A549 (cell line): ENCODE results near the gene MIXL1. TPM values are rescaled to one million over a fixed set of nuclear protein-coding genes. Genes with fewer than 3 reads are reported as not detected.

ENCODE experiments used
- ATAC-seq, 2 experiments: fragments of 200-7000 bp in 1 of 2; fragments of >200 bp in 1 of 2; cut with Nextera tagmentation in 1 of 2; cut with Tn5 transposase in 1 of 2; 3 replicates each; pipeline versions ENCODE4 v1.8.0 to v1.9.1; 2018 to 2020; ENCODE audit warnings: mild to moderate bottlenecking in 1 of 2, moderate library complexity in 1 of 2
- CTCF ChIA-PET: fragments of 300-600 bp; sonication (Branson Sonifier 250); formaldehyde crosslinking; extraction: SDS; loops from one replicate; lab custom pipeline; 2021; ENCODE audit warnings: antibody characterized with exemption, inconsistent platforms; lab: Yijun Ruan, JAX
- POLR2A ChIA-PET: fragments of 350-600 bp; formaldehyde crosslinking; extraction: SDS; loops from one replicate; lab custom pipeline; 2021; ENCODE audit warnings: antibody characterized with exemption, inconsistent platforms; lab: Yijun Ruan, JAX
- DNase-seq, 2 experiments: peaks; one replicate each; pipeline versions ENCODE4 v3.0.0 to v3.0.0-alpha.2; 2011 to 2016; ENCODE audit warnings: low read depth in 1 of 2, low spot score in 1 of 2
- FAIRE-seq: peaks from 2 replicates; lab custom pipeline; 2011; peaks lifted over from hg19 to GRCh38; lab: Jason Lieb, UNC
- H3K27ac ChIP-seq, 2 experiments: fragments of >200 bp; sonication (Bioruptor Twin); formaldehyde crosslinking; 3 replicates each; pipeline ENCODE4 v1.5.1; 2016 to 2017
- H3K4me1 ChIP-seq: fragments of >200 bp; sonication (Bioruptor Twin); formaldehyde crosslinking; 3 replicates; pipeline ENCODE4 v1.6.1; 2016
- H3K4me2 ChIP-seq: fragments of >200 bp; sonication (Bioruptor Twin); formaldehyde crosslinking; 3 replicates; pipeline ENCODE4 v1.6.1; 2016
- H3K4me3 ChIP-seq: fragments of >200 bp; sonication (Bioruptor Twin); formaldehyde crosslinking; 3 replicates; pipeline ENCODE4 v1.5.1; 2016
- H3K9me3 ChIP-seq: fragments of >200 bp; sonication (Bioruptor Twin); formaldehyde crosslinking; 3 replicates; pipeline ENCODE4 v1.6.1; 2016
- ATOH8 ChIP-seq: fragments of 250-450 bp; sonication (Bioruptor Pico); IDR thresholded peaks from 2 replicates; pipeline ENCODE4 v1.5.0; 2020; ENCODE audit warnings: low read depth, mild to moderate bottlenecking, moderate library complexity
- CBX2 ChIP-seq: fragments of 200-600 bp; sonication (generic); IDR thresholded peaks from 2 replicates; pipeline ENCODE4 v1.6.1; 2016; ENCODE audit warnings: low read depth, mild to moderate bottlenecking, borderline replicate concordance
- CHD2 ChIP-seq: fragments of 150-350 bp; IDR thresholded peaks from 2 replicates; pipeline ENCODE4 v1.6.1; 2014; ENCODE audit warnings: low read length; ENCODE audit not compliant: partially characterized antibody
- E2F6 ChIP-seq: IDR thresholded peaks from 2 replicates; pipeline ENCODE4 v1.6.1; 2012; ENCODE audit warnings: low read depth, borderline replicate concordance
- EHF ChIP-seq: fragments of 250-450 bp; sonication (Bioruptor Pico); IDR thresholded peaks from 2 replicates; pipeline ENCODE4 v1.5.0; 2020; ENCODE audit warnings: mild to moderate bottlenecking
- ELK1 ChIP-seq: fragments of 150-350 bp; IDR thresholded peaks from 2 replicates; pipeline ENCODE4 v1.6.1; 2014; ENCODE audit warnings: low read depth, mild to moderate bottlenecking, low read length
- EP300 ChIP-seq, 2 experiments: fragments of >200 bp; sonication (Bioruptor Twin); formaldehyde crosslinking; IDR thresholded peaks; 2 replicates in 1 of 2; 3 replicates in 1 of 2; pipeline ENCODE4 v1.6.1; 2016 to 2017
- FOSL2 ChIP-seq, 2 experiments: fragments of 450-650 bp in 1 of 2; fragments of >200 bp in 1 of 2; sonication (Bioruptor Twin) in 1 of 2; formaldehyde crosslinking; IDR thresholded peaks; 2 replicates each; pipeline versions ENCODE4 v1.5.0 to v1.6.1; 2016 to 2020; ENCODE audit warnings: mild to moderate bottlenecking in 1 of 2, moderate library complexity in 1 of 2
- GATA3 ChIP-seq: IDR thresholded peaks from 2 replicates; pipeline ENCODE4 v1.6.1; 2012; ENCODE audit warnings: borderline replicate concordance
- HES2 ChIP-seq: fragments of >200 bp; sonication (Bioruptor Twin); formaldehyde crosslinking; IDR thresholded peaks from 2 replicates; pipeline ENCODE4 v1.6.1; 2016
- HOXB13 ChIP-seq: fragments of 250-450 bp; sonication (Bioruptor Pico); IDR thresholded peaks from 2 replicates; pipeline ENCODE4 v1.5.0; 2020; ENCODE audit warnings: low read depth, mild to moderate bottlenecking, moderate library complexity
- JUNB ChIP-seq: fragments of >200 bp; sonication (Bioruptor Twin); formaldehyde crosslinking; IDR thresholded peaks from 2 replicates; pipeline ENCODE4 v1.6.1; 2016
- MAX ChIP-seq: IDR thresholded peaks from 2 replicates; pipeline ENCODE4 v1.6.1; 2012
- NR3C1 ChIP-seq: fragments of >200 bp; sonication (Bioruptor Twin); formaldehyde crosslinking; IDR thresholded peaks from 3 replicates; pipeline ENCODE4 v1.6.1; 2017
- PBX3 ChIP-seq: IDR thresholded peaks from 2 replicates; pipeline ENCODE4 v1.6.1; 2012
- RAD21 ChIP-seq, 2 experiments: fragments of >200 bp in 1 of 2; sonication (Bioruptor Twin) in 1 of 2; formaldehyde crosslinking in 1 of 2; IDR thresholded peaks in 1 of 2; conservative IDR thresholded peaks in 1 of 2; 2 replicates in 1 of 2; 3 replicates in 1 of 2; pipeline ENCODE4 v1.6.1; 2012 to 2018; ENCODE audit warnings: inconsistent platforms in 1 of 2
- RFX5 ChIP-seq: fragments of 450-650 bp; IDR thresholded peaks from 2 replicates; pipeline ENCODE4 v1.7.1; 2014; ENCODE audit warnings: antibody characterized with exemption, mild to moderate bottlenecking, moderate library complexity
- SREBF2 ChIP-seq: fragments of 450-650 bp; IDR thresholded peaks from 2 replicates; pipeline ENCODE4 v1.6.1; 2014; ENCODE audit warnings: mild to moderate bottlenecking, moderate library complexity
- TFCP2L1 ChIP-seq: fragments of 250-450 bp; sonication (Bioruptor Pico); IDR thresholded peaks from 2 replicates; pipeline ENCODE4 v1.5.0; 2021; ENCODE audit warnings: mild to moderate bottlenecking
- ZFP36 ChIP-seq: fragments of 450-650 bp; IDR thresholded peaks from 2 replicates; pipeline ENCODE4 v1.6.1; 2014; ENCODE audit warnings: borderline replicate concordance; ENCODE audit not compliant: partially characterized antibody
- WGBS: methylation state at CpG from one replicate; pipeline ENCODE4 v1.1.6; 2017; ENCODE audit errors: missing lambda C conversion rate; 5-methylcytosine and 5-hydroxymethylcytosine counted together
- polyA plus RNA-seq, 4 experiments: library from polyadenylated mRNA; depleted of rRNA in 3 of 4; stranded (reverse); fragments of >200 nt; fragmentation: RNase III in 1 of 4; extraction: RNeasy Plus Mini Kit Qiagen cat#74134 plus additional on column Dnase treatment in 1 of 4; gene quantifications; 2 replicates in 3 of 4; 3 replicates in 1 of 4; pipeline ENCODE4 v1.2.3, GENCODE V29; 2011 to 2017

MIXL1 gene
- polyA plus RNA-seq, 2 of the 4 experiments (the other 2 are of a cell fraction) = 0.06 to 0.18 TPM

- TF ChIP-seq ATOH8 (CRISPR knock-in tag) (no peak), E2F6 (no peak), CBX2 (no peak), EP300 (IDR thresholded peaks at IDR 0.05) (no peak)
These were observed 3.1 kb downstream of the MIXL1 start (continued) for GRCh38 chr1:226226601-226227000.

GRCh38 chr1:226233293-226233692, 9.8 kb downstream of the MIXL1 start:
- H3K4me3 ChIP-seq = no peak overlapping the region
- no peak for FAIRE-seq
- ChIA-PET CTCF (no interaction called here), POLR2A (no interaction called here)
- DNase-seq = no peak
- H3K4me2 ChIP-seq = no peak overlapping the region
- H3K4me1 ChIP-seq = no peaks in the 10 kb centered on the region
- no peak for ATAC-seq
- H3K27ac ChIP-seq = no peak overlapping the region
- WGBS = 91% methylated on average over 6 of the region's 6 CpGs
- TF ChIP-seq EHF (CRISPR knock-in tag) = no peak
- no peak for TF ChIP-seq RAD21 (conservative IDR thresholded peaks at IDR 0.05 in 1 of 2, IDR thresholded peaks at IDR 0.05 in 1 of 2)
- no peak for TF ChIP-seq CHD2
- no peaks in the 10 kb centered on the region for H3K9me3 ChIP-seq

GRCh38 chr1:226233806-226234205, 10.3 kb downstream of the MIXL1 start:
- ATAC-seq = no peak
- CTCF ChIA-PET = no interaction called here
- FAIRE-seq = no peak
- no peak for DNase-seq
- TF ChIP-seq ZFP36 = no peak
- TF ChIP-seq HOXB13 = no peak
- no peak for TF ChIP-seq JUNB
- TF ChIP-seq MAX = no peak
- TF ChIP-seq TFCP2L1 (CRISPR knock-in tag) = no peak
- TF ChIP-seq FOSL2 (IDR thresholded peaks at IDR 0.05) = no peak
- no peak for TF ChIP-seq FOSL2 (CRISPR knock-in tag; IDR thresholded peaks at IDR 0.05)
- no peak for TF ChIP-seq ELK1
- TF ChIP-seq SREBF2 = no peak
- TF ChIP-seq RFX5 = no peak
- no peak for TF ChIP-seq EHF (CRISPR knock-in tag)
- no peak for TF ChIP-seq HES2
- no peak for TF ChIP-seq PBX3
- TF ChIP-seq NR3C1 = no peak
- TF ChIP-seq GATA3 = no peak
- TF ChIP-seq, all 56 proteins: peak for 0
- Histone ChIP-seq H3K4me1 (no peaks in the 10 kb centered on the region), H3K4me3 (no peak overlapping the region), H3K9me3 (no peaks in the 10 kb centered on the region), H3K4me2 (no peak overlapping the region), H3K27ac (no peak overlapping the region)
- 94% methylated on average over 3 of the region's 3 CpGs for WGBS
- POLR2A ChIA-PET = no interaction called here
